PC-9 (cell line): ENCODE results near the gene SPIN2B.

ENCODE experiments used
- CTCF ChIP-seq: fragments of 200-600 bp; sonication (generic); conservative IDR thresholded peaks from 2 replicates; pipeline ENCODE4 v1.6.1; 2017; ENCODE audit warnings: mixed run types, antibody characterized with exemption, mild to moderate bottlenecking, moderate library complexity
- EZH2 ChIP-seq: fragments of 200-600 bp; sonication (generic); IDR thresholded peaks from 2 replicates; pipeline ENCODE4 v1.8.0; 2017; ENCODE audit warnings: antibody characterized with exemption, low read depth

- TF ChIP-seq CTCF (no peak), EZH2 (no peak)
Observed at GRCh38 chrX:57137501-57137900, 16.2 kb upstream of the SPIN2B start.
